ENCODE data around the gene HHIP.
"Not testable (repeated sequence)": the region's sequence is repeated elsewhere in the genome, so short reads cannot be mapped to it uniquely, and the experiment has no call there.

HHIP gene

DNA sequence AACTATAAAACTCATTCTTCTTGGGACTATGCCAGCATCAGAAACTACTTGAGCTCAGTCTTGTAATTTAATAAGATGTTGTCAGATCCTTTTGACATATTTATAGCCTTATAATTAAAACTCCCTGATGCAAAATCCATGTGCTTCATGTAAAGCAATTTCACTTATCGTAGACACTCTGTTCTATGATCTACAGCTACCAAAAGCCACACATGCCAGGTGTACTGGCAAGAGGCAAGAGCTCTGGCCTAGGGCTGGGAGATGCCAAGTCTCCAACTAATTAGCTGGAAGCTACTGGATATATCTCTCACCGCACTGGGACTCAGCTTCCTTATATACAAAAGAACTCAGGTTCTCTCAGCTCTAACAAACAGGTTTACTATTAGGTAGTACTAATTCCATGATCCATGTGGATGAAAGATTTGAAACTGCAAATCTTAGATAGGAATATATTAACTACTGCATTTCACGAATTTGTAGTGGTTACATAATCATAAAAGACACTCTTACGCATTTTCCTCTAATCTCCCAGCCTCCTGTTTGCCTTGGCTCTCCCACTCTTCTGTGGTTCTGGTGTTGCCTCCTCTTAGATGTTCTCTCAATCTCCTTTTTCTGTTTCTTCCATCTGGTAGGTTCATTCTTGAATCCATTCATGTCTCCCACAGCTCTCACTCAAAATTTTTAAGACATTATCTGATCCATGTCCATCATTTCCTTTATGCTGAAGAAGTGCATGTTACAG is 103.0 kb downstream of the HHIP start:
- no peak for DNase-seq (ENCODE audit: low read depth)

DNA sequence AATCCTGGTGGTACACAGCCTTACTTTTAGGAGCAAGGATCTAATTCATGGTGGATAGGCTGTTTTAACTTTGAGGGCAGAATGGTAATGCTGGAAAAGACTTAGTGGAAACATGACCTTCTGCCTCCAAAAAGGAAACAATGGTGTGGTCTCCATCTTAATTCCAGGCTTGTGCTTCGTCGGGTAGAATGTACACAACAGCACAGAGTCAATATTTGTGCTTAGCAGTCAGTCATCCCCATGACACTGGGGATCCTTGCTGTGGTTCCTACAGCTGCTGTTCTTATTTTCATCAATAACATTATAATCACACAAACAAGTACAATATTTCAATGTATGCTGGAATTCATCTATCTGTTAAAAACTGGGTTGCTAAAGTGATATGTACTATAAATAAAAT is 104.4 kb downstream of the HHIP start:
- DNase-seq (ENCODE audit: low read depth), result no peak

- no peak for DNase-seq (ENCODE audit: low read depth)
Observed at GRCh38 chr4:144754562-144755410, 108.8 kb downstream of the HHIP start.

DNA sequence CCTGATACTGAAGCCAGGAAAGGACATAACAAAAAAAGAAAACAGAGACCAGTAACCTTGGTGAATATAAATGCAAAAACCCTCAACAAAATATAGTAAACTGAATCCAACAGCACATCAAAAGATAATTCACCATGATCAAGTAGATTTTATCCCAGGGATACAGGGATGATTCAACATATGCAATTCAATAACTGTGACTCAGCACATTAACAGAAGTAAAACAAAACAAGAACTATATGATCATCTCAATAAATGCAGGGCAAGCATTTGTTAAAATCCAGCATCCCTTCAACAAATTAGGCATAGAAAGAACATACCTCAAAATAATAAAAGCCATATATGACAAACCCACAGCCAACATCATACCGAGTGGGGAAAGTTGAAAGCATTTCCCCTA is 112.0 kb downstream of the HHIP start:
- no peak for DNase-seq (ENCODE audit: low read depth)

GRCh38 chr4:144768809-144769208 is 122.9 kb downstream of the HHIP start:
- not testable (repeated sequence) for DNase-seq (ENCODE audit: low read depth)

DNA sequence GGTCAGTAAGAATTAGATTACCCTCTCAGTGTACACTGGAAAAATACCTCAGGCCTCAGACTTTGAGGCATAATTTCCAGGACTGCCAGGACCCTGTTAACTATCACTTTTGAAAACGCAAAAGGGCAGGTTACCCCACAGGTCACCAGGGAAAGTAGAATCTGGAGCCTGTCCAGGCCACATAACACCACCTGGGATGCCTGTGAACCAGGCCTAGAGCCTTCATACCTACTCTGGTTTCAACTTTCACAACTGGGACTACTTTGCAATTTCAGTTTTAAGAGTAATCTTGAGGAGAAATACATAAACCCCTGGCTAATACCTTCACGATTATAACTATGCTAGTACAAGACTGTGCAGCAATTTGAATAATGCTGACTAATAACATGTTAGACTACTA is 132.4 kb downstream of the HHIP start:
- no peak for DNase-seq (ENCODE audit: low read depth)

DNA sequence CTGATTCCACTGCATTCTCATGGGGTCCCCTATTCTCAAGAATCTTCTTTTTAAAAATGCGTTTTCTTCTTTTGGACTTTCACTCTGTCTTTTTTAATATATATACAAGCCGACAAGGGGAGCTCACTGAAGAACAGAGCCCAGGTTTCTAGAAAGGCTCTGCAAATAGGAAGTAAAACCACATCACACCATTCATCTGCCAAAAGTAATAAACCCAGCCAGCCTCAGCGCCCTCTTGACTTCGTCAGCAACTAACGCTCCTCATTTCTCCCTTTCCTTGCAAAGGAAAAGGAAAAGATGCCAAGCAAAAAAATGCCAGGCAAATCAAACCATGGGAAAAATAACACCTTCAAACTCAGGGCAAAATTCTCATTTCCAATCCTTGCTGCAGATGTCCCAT is 136.4 kb downstream of the HHIP start:
- no peak for DNase-seq (ENCODE audit: low read depth)

- no peak for DNase-seq (ENCODE audit: low read depth)
Observed at GRCh38 chr4:144785961-144786360, 140.0 kb downstream of the HHIP start.

GRCh38 chr4:144787365-144788258 is 141.7 kb downstream of the HHIP start:
- no peak for DNase-seq (ENCODE audit: low read depth)

DNA sequence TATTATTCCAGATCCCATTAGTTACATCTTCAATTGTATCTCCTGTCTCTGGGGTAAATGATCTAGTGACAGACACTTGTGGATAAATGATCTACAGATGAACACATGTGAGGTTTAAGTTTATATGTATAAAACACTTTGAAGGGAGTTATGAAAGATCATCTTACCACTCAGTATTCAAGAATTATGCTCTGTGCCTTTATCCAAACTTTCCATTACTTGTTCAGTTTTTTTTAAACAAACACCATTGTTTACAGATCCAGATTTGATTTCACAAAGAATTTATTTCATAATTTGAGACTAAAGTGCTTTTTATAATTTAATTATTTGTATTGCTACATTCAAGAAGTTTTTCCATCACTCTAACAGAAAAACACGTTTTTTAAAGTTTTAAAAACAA is 142.5 kb downstream of the HHIP start:
- no peak for DNase-seq (ENCODE audit: low read depth)

DNA sequence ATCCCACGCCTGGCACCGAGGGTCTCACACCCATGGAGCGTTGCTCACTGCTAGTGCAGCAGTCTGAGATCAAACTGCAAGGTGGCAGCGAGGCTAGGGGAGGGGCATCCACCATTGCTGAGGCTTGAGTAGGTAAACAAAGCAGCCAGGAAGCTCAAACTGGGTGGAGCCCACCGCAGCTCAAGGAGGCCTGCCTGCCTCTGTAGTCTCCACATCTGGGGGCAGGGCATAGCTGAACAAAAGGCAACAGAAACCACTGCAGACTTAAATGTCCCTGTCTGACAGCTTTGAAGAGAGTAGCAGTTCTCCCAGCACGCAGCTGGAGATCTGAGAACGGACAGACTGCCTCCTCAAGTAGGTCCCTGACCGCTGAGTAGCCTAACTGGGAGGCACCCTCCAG is 146.0 kb downstream of the HHIP start:
- not testable (repeated sequence) for DNase-seq (ENCODE audit: low read depth)
